ENCODE data around the gene TMEM167A. TPM values are rescaled to one million over a fixed set of nuclear protein-coding genes. Genes with fewer than 3 reads are reported as not detected.

TMEM167A gene
- total RNA-seq, 2 experiments from 2014 or later: 33.8 to 37.1 TPM

DNA sequence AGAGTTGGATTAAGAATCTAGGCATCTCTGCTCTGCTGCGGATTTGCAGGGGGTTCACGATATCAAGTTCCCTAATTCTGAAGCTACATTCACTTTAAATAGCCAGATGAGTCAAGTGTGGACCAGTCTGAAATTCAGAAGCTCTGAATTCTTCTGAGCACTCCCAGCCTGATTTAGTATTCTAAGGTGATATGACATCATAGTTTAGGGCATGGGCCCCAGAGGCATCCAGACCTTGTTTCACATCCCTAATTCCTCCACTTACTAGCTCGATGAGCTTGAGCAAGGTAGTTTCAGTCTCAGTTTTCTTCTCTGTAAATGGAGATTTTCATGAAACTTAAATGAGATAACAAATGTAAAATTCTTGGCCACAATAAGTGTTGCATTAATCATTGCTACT is 65.2 kb downstream of the TMEM167A start:
- POLR2A ChIA-PET: no interaction called here
- Mint-ChIP-seq H3K9me3 (peaks cover 4% of the 10 kb centered on the region), H3K4me1 (ENCODE audit: low read depth) (no peaks in the 10 kb centered on the region), H3K4me3 (no peak overlapping the region), H3K27me3 (no peaks in the 10 kb centered on the region), H3K36me3 (ENCODE audit: low read depth) (no peaks in the 10 kb centered on the region), H3K27ac (no peak overlapping the region)
- intact Hi-C loops (cut with DNase I, micrococcal nuclease): no loop called here
- ATAC-seq (ENCODE audit: poor library complexity) (no peak), DNase-seq (peak in 3 of 14 experiments; percentile 11 to 33 (median 23))
- Histone ChIP-seq H3K4me3 (ENCODE audit: low read length) (no peak overlapping the region), H3K4me1 (ENCODE audit: insufficient read depth, low read length) (no peaks in the 10 kb centered on the region), H3K36me3 (ENCODE audit: insufficient read depth, low read length) (no peaks in the 10 kb centered on the region), H3K9me3 (ENCODE audit: control insufficient read depth in 1 of 2, insufficient read depth in 1 of 2, low read length in 2 of 2) (no peaks in the 10 kb centered on the region), H3K27ac (ENCODE audit: low read depth in 1 of 2, low read length in 2 of 2) (no peak overlapping the region), H3K27me3 (ENCODE audit: control insufficient read depth in 1 of 2, insufficient read depth in 2 of 2, low read length in 2 of 2) (no peaks in the 10 kb centered on the region)
- TF ChIP-seq, protein P1, sequence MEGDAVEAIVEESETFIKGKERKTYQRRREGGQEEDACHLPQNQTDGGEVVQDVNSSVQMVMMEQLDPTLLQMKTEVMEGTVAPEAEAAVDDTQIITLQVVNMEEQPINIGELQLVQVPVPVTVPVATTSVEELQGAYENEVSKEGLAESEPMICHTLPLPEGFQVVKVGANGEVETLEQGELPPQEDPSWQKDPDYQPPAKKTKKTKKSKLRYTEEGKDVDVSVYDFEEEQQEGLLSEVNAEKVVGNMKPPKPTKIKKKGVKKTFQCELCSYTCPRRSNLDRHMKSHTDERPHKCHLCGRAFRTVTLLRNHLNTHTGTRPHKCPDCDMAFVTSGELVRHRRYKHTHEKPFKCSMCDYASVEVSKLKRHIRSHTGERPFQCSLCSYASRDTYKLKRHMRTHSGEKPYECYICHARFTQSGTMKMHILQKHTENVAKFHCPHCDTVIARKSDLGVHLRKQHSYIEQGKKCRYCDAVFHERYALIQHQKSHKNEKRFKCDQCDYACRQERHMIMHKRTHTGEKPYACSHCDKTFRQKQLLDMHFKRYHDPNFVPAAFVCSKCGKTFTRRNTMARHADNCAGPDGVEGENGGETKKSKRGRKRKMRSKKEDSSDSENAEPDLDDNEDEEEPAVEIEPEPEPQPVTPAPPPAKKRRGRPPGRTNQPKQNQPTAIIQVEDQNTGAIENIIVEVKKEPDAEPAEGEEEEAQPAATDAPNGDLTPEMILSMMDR (IDR thresholded peaks at IDR 0.05): no peak
- CTCF ChIA-PET: no interaction called here

DNA sequence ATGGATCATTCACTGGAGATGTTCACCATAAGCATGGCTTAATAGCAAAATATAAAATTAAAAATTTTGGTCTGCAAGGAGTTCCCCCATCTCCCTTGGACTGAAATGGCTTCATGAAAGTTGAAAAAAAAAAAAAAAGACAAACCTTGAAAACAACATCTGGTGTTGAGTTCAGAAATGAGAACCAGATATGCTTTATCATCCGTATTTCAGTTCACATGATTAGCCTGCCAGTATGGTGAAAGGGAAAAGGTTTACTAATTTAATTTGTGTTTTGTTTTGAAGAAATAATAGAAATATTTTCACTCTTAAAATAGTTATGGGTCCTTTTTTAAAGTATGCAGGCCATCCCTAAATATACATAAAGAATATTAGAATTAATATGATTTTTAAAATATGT is 67.8 kb downstream of the TMEM167A start:
- H3K27ac Mint-ChIP-seq: no peak overlapping the region
- no peaks in the 10 kb centered on the region for H3K9me3 ChIP-seq (ENCODE audit: control insufficient read depth in 1 of 2, insufficient read depth in 1 of 2, low read length in 2 of 2)
- no peaks in the 10 kb centered on the region for H3K27me3 ChIP-seq (ENCODE audit: control insufficient read depth in 1 of 2, insufficient read depth in 2 of 2, low read length in 2 of 2)
- H3K4me1 Mint-ChIP-seq (ENCODE audit: low read depth): no peaks in the 10 kb centered on the region
- H3K27me3 Mint-ChIP-seq: no peaks in the 10 kb centered on the region
- H3K4me1 ChIP-seq (ENCODE audit: insufficient read depth, low read length): no peaks in the 10 kb centered on the region
- no peak for ATAC-seq (ENCODE audit: poor library complexity)
- no peaks in the 10 kb centered on the region for H3K9me3 Mint-ChIP-seq
- no peak overlapping the region for H3K27ac ChIP-seq (ENCODE audit: low read depth in 1 of 2, low read length in 2 of 2)
- TF ChIP-seq, protein P1 (IDR thresholded peaks at IDR 0.05): no peak
- POLR2A ChIA-PET: no interaction called here
- no peak overlapping the region for H3K4me3 ChIP-seq (ENCODE audit: low read length)
- no peak for DNase-seq
- no peaks in the 10 kb centered on the region for H3K36me3 Mint-ChIP-seq (ENCODE audit: low read depth)
- no peaks in the 10 kb centered on the region for H3K36me3 ChIP-seq (ENCODE audit: insufficient read depth, low read length)
- no peak overlapping the region for H3K4me3 Mint-ChIP-seq
- CTCF ChIA-PET: no interaction called here
- intact Hi-C loops (cut with DNase I, micrococcal nuclease): no loop called here

DNA sequence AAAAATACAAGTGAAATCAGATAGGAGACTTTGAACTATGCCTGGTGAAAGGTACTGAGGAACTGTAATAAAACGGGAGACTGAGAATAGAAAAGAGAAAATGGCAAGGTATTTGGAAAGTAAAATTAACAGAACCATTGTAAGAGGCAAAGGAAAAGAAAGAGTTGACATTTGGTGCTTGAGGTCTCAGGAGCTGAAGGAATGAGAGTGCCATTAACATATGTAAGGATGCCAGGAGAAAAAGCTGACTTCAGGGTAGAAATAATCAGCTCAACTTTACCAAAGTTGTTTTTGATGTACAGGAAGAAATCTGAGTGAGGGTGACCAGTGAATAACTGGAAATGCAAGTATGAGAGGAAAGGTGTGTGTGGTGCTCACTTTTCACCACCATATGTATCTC is 69.4 kb downstream of the TMEM167A start:
- no peaks in the 10 kb centered on the region for H3K36me3 ChIP-seq (ENCODE audit: insufficient read depth, low read length)
- H3K27me3 Mint-ChIP-seq: no peaks in the 10 kb centered on the region
- H3K27ac ChIP-seq (ENCODE audit: low read depth in 1 of 2, low read length in 2 of 2): no peak overlapping the region
- H3K9me3 ChIP-seq (ENCODE audit: control insufficient read depth in 1 of 2, insufficient read depth in 1 of 2, low read length in 2 of 2): no peaks in the 10 kb centered on the region
- no peaks in the 10 kb centered on the region for H3K27me3 ChIP-seq (ENCODE audit: control insufficient read depth in 1 of 2, insufficient read depth in 2 of 2, low read length in 2 of 2)
- no peaks in the 10 kb centered on the region for H3K36me3 Mint-ChIP-seq (ENCODE audit: low read depth)
- no peaks in the 10 kb centered on the region for H3K4me1 ChIP-seq (ENCODE audit: insufficient read depth, low read length)
- POLR2A ChIA-PET: no interaction called here
- no peaks in the 10 kb centered on the region for H3K9me3 Mint-ChIP-seq
- no peaks in the 10 kb centered on the region for H3K4me1 Mint-ChIP-seq (ENCODE audit: low read depth)
- CTCF ChIA-PET: no interaction called here
- TF ChIP-seq, protein P1 (IDR thresholded peaks at IDR 0.05): no peak
- no peak overlapping the region for H3K27ac Mint-ChIP-seq
- intact Hi-C loops (cut with DNase I, micrococcal nuclease): no loop called here
- ATAC-seq (ENCODE audit: poor library complexity) (no peak), DNase-seq (no peak)
- H3K4me3 ChIP-seq (ENCODE audit: low read length): no peak overlapping the region
- H3K4me3 Mint-ChIP-seq: no peak overlapping the region
